MCF 10A (cell line): Measurements from ENCODE around the gene RIMS1. TPM values are rescaled to one million over a fixed set of nuclear protein-coding genes. Genes with fewer than 3 reads are reported as not detected.

ENCODE experiments used
- BruUV-seq: library from RNA; stranded (reverse); fragments of 400-500 nt; replicated peaks from 2 replicates; lab custom pipeline; 2021; lab: Mats Ljungman, UMichigan
- CTCF ChIA-PET: fragments of 300-600 bp; sonication (Branson Sonifier 250); formaldehyde crosslinking; extraction: SDS; loops from one replicate; lab custom pipeline; 2021; ENCODE audit warnings: antibody characterized with exemption, inconsistent platforms; lab: Yijun Ruan, JAX
- POLR2A ChIA-PET: fragments of 300-600, 350-650 bp; sonication (Branson Sonifier 250); formaldehyde crosslinking; extraction: SDS; loops from one replicate; lab custom pipeline; 2020; ENCODE audit warnings: antibody characterized with exemption, inconsistent platforms; lab: Yijun Ruan, JAX
- DNase-seq: peaks from one replicate; pipeline ENCODE4 v3.0.0-alpha.2; 2018; ENCODE audit not compliant: unreplicated experiment
- H3K27ac Mint-ChIP-seq: one replicate; pipeline ENCODE4 v1.8.0; 2022; ENCODE audit warnings: mild to moderate bottlenecking, low read depth, mixed read lengths; ENCODE audit not compliant: unreplicated experiment
- H3K27me3 Mint-ChIP-seq: one replicate; pipeline ENCODE4 v1.8.0; 2022; ENCODE audit warnings: mixed read lengths; ENCODE audit not compliant: insufficient read depth, unreplicated experiment
- H3K36me3 Mint-ChIP-seq: one replicate; pipeline ENCODE4 v1.8.0; 2022; ENCODE audit warnings: mild to moderate bottlenecking, moderate library complexity, mixed read lengths; ENCODE audit not compliant: insufficient read depth, unreplicated experiment
- H3K4me1 Mint-ChIP-seq: one replicate; pipeline ENCODE4 v1.8.0; 2022; ENCODE audit warnings: mixed read lengths; ENCODE audit not compliant: insufficient read depth, unreplicated experiment
- H3K4me3 Mint-ChIP-seq: one replicate; pipeline ENCODE4 v1.8.0; 2022; ENCODE audit warnings: mild to moderate bottlenecking, moderate library complexity, mixed read lengths; ENCODE audit not compliant: unreplicated experiment
- H3K9me3 Mint-ChIP-seq: one replicate; pipeline ENCODE4 v1.8.0; 2022; ENCODE audit warnings: mixed read lengths; ENCODE audit not compliant: unreplicated experiment
- CTCF ChIP-seq: fragments of 200-600 bp; IDR thresholded peaks from one replicate; pipeline ENCODE4 v1.8.0; 2022; ENCODE audit warnings: antibody characterized with exemption, mild to moderate bottlenecking; ENCODE audit not compliant: unreplicated experiment
- intact Hi-C: fragments of 100-400 bp; cut with micrococcal nuclease; formaldehyde crosslinking; loops from 2 replicates; pipeline ENCODE4 v1.14.1; 2022
- total RNA-seq: library from RNA; stranded (reverse); gene quantifications from 2 replicates; pipeline ENCODE4 v1.2.3, GENCODE V29; 2022

Gene RIMS1
- total RNA-seq, 1 experiment from 2014 or later: not detected

GRCh38 chr6:72102561-72102960 is 216.2 kb downstream of the RIMS1 start:
- intact Hi-C loops: no loop called here
- Mint-ChIP-seq H3K27ac (no peak overlapping the region), H3K4me1 (no peaks in the 10 kb centered on the region), H3K4me3 (no peak overlapping the region), H3K27me3 (peaks cover 41% of the 10 kb centered on the region), H3K9me3 (no peaks in the 10 kb centered on the region), H3K36me3 (no peaks in the 10 kb centered on the region)
- no TSS peak for BruUV-seq
- no peak for TF ChIP-seq CTCF
- DNase-seq: no peak
- CTCF ChIA-PET: interaction anchor here (0.9 kb wide), 1 partner anchor 18 kb away, joined by 3 read pairs; no protein-coding TSS in a partner anchor
- POLR2A ChIA-PET: no interaction called here

GRCh38 chr6:72111611-72112010 is 225.3 kb downstream of the RIMS1 start:
- Mint-ChIP-seq H3K27me3 (peaks cover 23% of the 10 kb centered on the region), H3K4me1 (no peaks in the 10 kb centered on the region), H3K27ac (no peak overlapping the region), H3K9me3 (peaks cover 7% of the 10 kb centered on the region), H3K4me3 (no peak overlapping the region), H3K36me3 (no peaks in the 10 kb centered on the region)
- ChIA-PET POLR2A (no interaction called here), CTCF (no interaction called here)
- no peak for TF ChIP-seq CTCF
- DNase-seq: no peak
- intact Hi-C loops: no loop called here
- no TSS peak for BruUV-seq

GRCh38 chr6:72130327-72130726 is 244.0 kb downstream of the RIMS1 start:
- TF ChIP-seq CTCF: no peak
- Mint-ChIP-seq H3K27ac (no peak overlapping the region), H3K27me3 (peaks cover 67% of the 10 kb centered on the region), H3K36me3 (no peaks in the 10 kb centered on the region), H3K4me1 (no peaks in the 10 kb centered on the region), H3K4me3 (no peak overlapping the region), H3K9me3 (no peaks in the 10 kb centered on the region)
- DNase-seq: no peak
- ChIA-PET POLR2A (no interaction called here), CTCF (no interaction called here)
- no TSS peak for BruUV-seq
- intact Hi-C loops: no loop called here

GRCh38 chr6:72132427-72132826 is 246.1 kb downstream of the RIMS1 start:
- H3K9me3 Mint-ChIP-seq: no peaks in the 10 kb centered on the region
- intact Hi-C loops: no loop called here
- TF ChIP-seq CTCF: no peak
- H3K4me3 Mint-ChIP-seq: no peak overlapping the region
- H3K27me3 Mint-ChIP-seq: peaks cover 80% of the 10 kb centered on the region
- ChIA-PET CTCF (no interaction called here), POLR2A (no interaction called here)
- no peaks in the 10 kb centered on the region for H3K36me3 Mint-ChIP-seq
- no peak overlapping the region for H3K27ac Mint-ChIP-seq
- BruUV-seq: no TSS peak
- H3K4me1 Mint-ChIP-seq: no peaks in the 10 kb centered on the region
- DNase-seq: no peak
